ENCODE data around the gene WDCP.

WDCP gene

DNA sequence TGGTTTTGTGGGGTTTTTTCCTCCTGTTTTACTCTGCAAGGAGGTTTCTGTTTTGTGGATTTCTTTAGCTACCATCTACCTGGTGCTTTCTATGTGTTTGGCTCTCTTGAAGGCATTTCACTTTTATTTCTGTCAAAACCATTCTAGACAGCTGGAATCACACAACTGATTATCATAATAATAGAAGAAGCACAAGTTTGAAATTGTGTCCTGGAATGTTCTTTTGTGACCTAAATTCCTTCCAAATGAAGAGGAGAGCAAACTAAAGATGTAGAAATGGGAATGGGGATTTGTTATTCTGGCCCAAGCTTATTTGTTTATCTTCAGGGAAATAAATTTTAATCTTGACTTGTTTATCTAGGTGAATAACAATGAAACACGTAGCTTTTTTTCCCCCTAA is 54.3 kb downstream of the WDCP start:
- no peak for DNase-seq (ENCODE audit: low spot score)

DNA sequence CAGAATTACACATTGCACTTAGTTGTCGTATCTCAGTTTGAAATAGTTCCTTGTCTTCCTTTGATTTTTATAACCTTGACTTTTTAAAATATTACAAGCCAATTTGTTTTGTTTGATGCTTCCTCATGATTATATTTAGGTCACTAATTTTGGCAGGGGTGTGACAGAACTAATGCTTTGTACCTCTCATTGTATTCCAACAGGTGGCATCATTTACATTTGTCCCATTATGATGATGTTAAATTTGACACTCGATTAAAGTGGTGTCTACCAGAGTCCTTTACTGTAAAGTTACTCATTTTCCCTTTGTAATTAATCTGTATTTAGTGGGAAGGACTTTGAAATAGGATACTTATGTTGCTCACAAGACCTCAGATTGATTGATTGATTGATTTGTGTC is 58.8 kb downstream of the WDCP start:
- DNase-seq (ENCODE audit: low spot score), result no peak

Data from AG08396 (cell line).